ENCODE data around the gene WDR36.

DNA sequence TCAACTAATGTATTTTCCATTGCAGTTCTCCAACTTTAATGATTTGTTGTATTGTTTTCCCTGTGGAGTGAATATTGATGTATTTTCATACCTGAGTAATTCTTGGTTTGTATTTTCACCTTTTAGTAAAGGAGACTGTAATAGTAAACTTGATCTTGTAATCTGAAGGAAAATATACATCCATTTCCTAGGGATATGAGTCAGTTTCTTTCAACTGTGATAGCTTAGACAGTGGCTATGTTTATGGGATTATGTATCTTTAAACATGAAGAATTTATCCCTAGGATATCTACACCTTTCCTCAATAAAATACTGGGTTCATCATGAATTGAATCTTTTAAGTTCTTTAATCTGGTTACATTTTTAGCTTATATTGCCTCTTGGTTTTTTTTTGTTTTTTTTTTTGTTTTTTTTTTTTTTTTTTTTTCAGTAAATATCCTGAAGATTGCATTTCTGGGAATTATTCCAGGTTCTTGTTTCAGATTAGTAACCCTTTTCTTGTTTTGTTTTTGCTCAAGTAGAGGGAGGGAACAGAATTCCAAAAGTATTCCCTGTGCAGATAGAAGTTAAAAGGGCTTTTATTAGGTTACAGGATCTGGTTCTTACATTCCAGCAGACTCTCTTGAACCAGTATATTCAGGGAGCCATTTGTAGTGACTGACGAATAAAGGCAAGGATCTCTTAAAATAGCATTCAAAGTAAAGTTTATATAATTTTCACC is 7.1 kb downstream of the WDR36 start:
- TF ChIP-seq, protein P1, sequence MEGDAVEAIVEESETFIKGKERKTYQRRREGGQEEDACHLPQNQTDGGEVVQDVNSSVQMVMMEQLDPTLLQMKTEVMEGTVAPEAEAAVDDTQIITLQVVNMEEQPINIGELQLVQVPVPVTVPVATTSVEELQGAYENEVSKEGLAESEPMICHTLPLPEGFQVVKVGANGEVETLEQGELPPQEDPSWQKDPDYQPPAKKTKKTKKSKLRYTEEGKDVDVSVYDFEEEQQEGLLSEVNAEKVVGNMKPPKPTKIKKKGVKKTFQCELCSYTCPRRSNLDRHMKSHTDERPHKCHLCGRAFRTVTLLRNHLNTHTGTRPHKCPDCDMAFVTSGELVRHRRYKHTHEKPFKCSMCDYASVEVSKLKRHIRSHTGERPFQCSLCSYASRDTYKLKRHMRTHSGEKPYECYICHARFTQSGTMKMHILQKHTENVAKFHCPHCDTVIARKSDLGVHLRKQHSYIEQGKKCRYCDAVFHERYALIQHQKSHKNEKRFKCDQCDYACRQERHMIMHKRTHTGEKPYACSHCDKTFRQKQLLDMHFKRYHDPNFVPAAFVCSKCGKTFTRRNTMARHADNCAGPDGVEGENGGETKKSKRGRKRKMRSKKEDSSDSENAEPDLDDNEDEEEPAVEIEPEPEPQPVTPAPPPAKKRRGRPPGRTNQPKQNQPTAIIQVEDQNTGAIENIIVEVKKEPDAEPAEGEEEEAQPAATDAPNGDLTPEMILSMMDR (conservative IDR thresholded peaks at IDR 0.05; ENCODE audit: low read length): no peak
- no peak for TF ChIP-seq EZH2phosphoT487 (IDR thresholded peaks at IDR 0.05; ENCODE audit: borderline replicate concordance)

All from Loucy (cell line).